Measurements from ENCODE around the gene NRIP3. TPM values are rescaled to one million over a fixed set of nuclear protein-coding genes. Genes with fewer than 3 reads are reported as not detected.
A peak's percentile ranks its signal among the peaks of the same experiment; 100 is the strongest.
"Not testable (repeated sequence)": the region's sequence is repeated elsewhere in the genome, so short reads cannot be mapped to it uniquely, and the experiment has no call there.

NRIP3 gene
- total RNA-seq, 1 donor from 2014 or later: 24.9 TPM

DNA sequence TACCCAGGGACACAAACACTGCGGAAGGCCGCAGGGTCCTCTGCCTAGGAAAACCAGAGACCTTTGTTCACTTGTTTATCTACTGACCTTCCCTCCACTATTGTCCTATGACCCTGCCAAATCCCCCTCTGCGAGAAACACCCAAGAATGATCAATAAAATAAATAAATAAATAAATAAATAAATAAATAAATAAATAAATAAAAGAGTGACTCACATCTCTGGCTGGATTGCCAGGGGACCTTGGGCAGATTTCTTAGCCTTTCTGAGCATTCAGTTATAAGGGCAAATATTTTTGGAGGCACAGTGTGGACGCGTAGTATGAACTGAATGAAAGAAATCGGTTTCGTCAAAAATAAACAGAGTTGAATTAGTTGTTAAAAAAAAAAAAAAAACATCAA is 24.4 kb downstream of the NRIP3 start:
- not testable (repeated sequence) for FAIRE-seq

DNA sequence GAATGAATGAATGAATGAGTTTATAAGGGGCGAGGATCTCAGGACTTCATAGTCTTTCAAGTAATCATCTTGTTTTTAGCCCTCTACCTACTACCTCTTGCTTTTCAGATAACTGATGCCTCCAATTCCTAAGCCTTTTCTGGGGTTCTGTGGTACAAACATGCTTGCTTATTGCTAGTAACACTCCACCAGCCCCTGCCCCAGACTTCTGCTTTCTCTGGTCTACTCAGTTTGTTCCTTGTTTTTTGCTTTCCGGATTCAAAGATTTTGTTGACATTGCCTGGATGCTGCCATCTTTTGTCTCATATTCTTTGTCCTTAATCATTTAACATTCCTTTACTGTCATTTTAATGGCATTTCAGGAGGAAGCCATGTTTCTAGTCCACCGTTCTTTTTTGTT is 30.7 kb downstream of the NRIP3 start:
- DNase-seq (ENCODE audit: low spot score in 2 of 2) (no peak), FAIRE-seq (no peak)

More for the DNA sequence above, 24.4 kb downstream of the NRIP3 start:
- DNase-seq (ENCODE audit: low spot score in 2 of 2): not testable (repeated sequence)

DNA sequence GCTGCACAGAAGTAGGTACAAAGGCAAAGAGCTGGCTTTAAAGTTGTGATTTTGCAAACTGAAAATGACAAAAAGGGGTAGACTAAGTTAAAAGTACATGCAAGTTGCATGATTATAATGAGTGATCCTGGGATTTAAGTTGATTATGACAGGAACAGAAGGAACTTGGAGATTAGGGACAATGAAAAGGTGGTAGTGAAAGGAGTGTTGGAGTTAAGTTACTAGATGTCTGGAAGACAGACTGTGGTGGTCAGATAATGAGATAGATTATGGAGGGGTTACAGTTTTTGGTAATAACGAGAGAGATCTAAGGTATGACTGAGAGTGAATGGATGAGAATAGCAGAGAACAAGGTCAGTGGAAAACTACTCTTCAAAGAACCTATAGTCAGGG is 31.9 kb downstream of the NRIP3 start:
- no peak for FAIRE-seq

DNA sequence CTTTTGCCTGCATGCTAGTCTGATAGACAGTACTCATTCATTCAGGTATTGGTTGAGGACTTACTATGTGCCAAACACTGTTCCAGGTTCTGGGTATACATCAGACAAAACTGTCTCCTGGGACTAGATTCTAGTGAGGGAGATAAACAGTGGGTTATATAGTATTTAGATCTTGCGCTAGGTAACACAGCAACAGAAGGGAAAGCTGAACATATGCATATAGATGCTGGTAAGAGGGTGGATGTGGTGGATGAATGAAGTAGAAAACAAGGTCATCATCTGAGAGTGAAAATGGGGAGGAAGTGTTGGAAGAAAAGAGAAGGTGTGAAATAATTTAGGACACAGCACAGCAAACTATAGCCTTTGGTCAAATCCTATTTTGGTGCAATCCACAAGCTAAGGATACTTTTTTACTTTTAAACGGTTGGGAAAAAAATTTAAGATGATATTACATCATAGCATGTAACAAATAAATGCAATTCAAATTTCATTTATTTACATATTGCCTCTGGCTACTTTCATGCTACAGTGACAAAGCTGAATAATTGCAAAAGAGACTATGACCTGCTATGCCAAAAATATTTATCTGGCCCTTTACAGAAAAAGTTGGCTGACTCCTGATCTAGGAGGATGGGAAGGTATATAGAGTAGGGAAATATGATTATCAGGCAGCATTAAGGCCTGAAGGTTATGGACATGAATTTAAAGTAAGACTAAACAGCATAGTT is 32.4 kb downstream of the NRIP3 start:
- FAIRE-seq (no peak), DNase-seq (ENCODE audit: low spot score in 2 of 2) (no peak)

More for the DNA sequence above, 31.9 kb downstream of the NRIP3 start:
- no peak for DNase-seq (ENCODE audit: low spot score in 2 of 2)

DNA sequence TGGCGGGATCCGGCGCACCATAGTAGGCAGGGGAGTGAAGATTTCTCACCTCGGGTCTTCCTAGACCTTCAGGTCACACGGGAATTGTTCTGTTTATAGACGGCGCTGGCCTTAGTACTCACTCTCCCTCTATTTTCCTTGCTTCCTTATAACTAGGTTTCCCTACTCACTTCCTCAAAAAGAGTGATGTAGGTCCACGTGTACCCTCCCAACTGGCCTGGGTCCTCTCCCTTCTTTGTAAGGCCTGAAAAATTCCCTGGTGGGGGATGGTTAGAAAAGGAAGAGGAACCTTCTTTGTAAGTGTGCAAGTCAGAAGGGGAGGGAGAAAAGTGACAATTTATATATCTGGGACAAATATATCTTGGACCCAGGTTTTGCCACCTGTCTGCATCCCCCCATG is 36.6 kb downstream of the NRIP3 start:
- FAIRE-seq: no peak
- no peak for DNase-seq (ENCODE audit: low spot score in 2 of 2)

DNA sequence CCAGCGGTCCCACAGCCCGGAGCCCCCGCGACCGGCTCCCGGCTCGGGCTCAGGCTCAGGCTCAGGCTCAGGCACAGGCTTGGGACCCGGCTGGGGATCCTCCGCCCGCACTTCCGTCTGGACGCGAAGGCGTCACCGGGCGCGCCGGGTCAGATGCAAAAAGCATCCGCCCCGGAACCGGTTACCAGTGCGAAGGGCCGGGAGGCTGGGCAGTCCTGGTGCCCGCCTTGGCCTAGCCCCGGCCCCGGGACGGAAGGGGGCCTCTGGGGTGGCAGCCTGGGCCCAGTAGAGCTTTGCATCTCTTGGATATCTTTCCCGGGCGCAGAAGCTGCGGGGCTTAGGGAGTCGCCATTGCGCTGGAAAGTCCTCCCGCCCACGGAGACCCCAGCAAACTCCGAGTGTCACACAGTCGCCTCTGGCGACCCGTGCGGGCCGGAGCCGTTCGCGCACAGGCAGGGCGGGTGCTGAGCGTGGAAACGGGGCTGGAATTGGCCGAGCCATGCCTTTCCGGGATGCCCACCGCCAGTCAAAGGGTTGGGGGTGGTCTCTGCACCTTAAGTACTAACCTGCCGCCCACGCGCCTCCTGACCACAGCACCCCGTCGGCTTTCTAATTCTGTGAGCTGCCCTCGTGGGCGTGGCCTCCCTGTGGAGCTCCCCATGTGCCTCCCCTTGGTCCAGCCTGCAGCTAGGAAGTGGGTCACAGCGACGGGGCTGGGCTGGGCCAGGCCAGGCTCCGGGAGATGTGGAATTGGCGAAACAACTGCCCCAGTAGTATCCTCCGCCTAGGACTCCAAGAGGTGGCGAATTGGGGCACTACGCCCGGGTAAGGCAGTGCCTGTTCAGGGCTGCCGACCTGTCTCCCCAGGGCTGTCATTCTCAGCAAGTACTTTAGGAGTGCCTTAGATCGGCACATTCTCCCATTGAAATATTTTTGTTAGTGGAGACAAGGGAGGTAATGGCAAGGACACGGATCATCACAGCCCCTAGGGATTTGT is 39.2 kb downstream of the NRIP3 start, which contains the start of gene TMEM9B:
TMEM9B (minus strand) TSS at position 119 of the 997 bp plus-strand sequence. CDS start 129 bp downstream, outside the sequence.
- FAIRE-seq: no peak
- peak; percentile 79 to 83 for DNase-seq (ENCODE audit: low spot score in 2 of 2)

DNA sequence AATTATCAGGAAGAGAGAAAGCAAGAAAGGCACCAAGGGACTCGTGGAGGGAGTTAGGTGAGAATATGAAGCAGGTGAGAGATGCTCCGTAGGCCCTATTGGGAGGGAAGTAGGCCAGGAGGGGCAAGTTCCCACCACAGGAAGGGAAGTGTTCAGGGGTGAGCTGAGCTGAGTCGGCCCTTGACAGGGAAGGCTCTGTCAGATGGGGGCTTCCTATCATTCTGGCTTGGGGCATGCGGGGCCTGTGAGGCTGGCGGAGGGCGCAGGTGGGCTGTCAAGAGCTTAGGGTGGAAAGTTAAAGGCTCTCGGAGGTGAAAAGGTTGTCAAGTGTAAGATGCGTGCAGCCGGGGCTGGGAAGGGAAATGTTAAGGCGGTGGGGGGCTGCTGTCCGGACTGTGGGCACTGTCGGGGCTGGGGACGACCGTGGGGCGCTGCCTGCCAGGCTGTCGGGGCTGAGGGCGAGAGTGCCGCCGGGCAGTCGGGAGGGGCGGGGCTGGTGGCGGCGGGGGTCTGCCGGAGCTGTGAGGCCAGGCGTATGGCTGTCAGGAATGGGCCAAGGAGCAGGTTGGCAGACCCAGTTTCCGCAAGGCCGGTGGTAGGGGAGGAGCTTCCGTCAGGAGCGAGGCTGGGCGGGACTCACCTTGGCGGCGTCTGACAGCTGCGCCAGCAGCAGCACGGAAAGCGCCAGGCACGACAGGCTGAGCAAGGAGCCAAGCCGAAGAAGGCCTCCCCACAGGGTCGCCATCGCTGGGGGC is 40.1 kb downstream of the NRIP3 start:
- peak in 1 of 2 donors; percentile 67 for DNase-seq (ENCODE audit: low spot score in 2 of 2)

DNA sequence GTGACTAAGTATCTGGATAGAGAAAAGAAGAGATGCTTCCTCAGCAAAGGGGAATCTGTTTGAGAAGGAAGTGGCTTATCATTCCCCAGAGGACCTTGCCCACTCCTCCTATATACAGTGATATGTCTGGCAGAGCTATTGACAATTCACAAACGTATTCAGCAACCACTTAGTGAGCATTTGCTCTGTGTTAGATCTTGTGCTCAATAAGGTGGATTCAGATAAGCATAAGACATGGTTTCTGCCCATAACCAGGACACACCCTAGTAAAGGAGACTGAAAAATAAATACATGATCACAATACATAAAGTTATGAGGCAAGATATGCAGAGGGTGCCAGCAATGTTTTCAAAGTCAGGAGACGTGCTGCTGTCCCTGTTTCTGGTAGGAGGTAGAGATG is 41.0 kb downstream of the NRIP3 start:
- FAIRE-seq: no peak
- no peak for DNase-seq (ENCODE audit: low spot score in 2 of 2)

More for the DNA sequence above, 40.1 kb downstream of the NRIP3 start:
- no peak for FAIRE-seq

DNA sequence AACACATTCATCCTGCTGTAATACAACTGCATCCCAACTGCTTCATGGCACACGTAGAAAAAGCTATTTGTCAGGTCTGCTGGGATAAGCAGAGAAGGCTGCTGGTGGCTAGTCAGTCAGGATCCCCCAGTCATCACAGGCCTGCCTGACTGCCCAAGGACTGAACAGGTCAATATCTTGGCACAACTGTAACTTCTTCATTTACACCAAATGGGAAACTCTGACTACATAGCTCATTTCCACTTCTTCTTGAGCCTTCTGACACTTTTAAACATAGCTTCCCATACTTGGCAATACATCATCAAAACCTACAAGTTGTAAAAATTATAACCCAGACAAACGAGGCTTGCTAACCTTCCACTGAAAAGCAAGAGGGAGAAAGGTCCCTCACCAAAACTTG is 42.4 kb downstream of the NRIP3 start:
- FAIRE-seq: no peak
- no peak for DNase-seq (ENCODE audit: low spot score in 2 of 2)

DNA sequence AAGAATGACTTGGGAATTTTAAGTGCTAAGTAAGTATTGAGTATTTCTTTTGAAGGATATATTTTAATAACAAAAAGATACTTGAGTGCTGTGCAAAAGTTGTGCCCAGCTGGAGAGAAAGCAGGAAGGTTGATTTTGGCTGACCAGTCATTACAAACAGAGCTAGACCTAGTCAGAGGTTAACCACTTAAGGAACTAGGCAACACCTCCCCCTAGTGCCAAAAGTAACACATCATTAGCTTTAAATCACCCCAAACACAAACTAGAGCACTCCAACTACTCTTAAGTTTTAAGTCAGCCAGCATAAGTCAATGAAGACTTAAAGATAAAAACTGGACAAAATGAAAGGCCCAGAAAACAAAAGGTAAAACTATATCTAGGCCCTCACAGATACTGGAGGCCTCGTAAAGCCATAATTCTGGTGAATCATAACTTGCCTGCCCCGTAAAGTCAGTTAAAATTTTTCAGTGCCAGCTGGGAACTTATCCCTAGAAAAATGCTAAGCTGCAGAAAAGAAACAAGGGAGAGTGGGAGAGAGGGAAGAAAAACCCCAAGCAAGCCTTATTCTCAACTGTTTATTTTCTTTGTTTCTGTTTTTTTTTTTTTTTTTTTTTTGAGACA is 44.1 kb downstream of the NRIP3 start:
- FAIRE-seq (no peak), DNase-seq (ENCODE audit: low spot score in 2 of 2) (peak; percentile 38 to 64)

DNA sequence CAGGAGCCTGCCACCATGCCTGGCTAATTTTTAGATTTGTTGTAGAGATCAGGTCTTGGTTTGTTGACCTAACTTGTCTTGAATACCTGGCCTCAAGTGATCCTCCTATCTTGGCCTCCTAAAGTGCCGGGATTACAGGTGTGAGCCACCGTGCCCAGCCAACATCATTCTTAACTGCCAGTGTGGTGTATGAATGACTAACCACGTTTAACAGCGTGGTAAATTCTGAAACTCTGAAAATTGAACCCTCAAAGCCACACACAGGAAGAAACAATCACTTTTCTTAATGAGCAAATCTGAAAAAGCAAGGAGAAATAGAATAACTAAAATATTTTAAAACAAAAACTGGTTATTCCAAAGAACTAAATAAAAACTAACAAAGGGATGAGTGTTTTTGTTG is 46.9 kb downstream of the NRIP3 start:
- FAIRE-seq (no peak), DNase-seq (ENCODE audit: low spot score in 2 of 2) (no peak)

DNA sequence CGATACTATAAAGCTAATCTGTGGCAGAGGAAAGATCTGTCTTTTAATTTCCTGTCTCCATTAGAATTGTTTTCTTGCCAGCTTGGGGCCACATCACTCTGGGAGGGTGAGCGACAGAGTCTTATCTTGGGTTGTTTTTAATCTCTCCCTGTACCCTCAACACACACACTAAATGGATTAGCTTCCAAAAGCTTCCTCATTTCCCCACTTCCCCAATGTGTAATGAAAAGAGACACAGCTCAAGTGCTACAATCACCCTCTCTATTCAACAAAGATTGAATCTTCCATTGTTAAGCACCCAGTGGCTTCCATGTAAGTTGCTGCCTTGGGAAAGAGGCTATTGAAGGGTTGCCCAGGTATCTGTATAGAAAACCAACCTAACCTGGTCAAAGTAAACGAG is 54.9 kb downstream of the NRIP3 start:
- DNase-seq (ENCODE audit: low spot score in 2 of 2) (no peak), FAIRE-seq (no peak)

DNA sequence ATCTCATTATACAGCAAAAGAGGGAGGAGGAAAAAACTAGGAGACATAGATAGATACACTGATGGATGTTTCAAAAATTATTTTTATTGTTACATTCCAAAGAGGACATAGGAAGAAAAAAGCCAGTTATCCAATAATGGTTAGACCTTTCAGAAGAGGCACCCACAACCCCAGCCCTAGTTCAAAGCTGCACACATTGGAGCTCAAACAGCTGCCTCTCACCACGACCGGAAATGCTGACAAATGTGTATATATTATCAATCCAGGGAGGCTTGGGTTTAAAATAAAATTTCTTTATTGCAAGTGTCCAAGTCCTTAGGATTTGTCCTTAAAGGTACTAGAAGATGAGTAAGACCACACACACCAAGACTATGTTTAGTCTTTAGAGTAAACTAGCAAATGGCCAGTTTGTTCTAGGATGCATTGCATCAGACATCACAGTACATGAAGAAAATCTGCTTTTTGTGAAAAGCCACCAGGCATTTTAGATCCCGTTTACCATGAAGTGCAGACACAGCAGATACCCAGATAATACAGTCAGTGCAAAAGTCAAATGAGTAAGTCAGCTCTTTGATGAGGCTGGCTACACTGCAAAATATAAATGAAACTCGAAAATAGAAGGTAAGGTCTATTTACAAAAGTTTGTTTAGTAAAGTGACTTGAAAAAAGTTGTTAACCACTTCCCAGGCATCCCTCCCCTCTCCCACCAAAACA is 56.4 kb downstream of the NRIP3 start:
- no peak for FAIRE-seq
- no peak for DNase-seq (ENCODE audit: low spot score in 2 of 2)

DNA sequence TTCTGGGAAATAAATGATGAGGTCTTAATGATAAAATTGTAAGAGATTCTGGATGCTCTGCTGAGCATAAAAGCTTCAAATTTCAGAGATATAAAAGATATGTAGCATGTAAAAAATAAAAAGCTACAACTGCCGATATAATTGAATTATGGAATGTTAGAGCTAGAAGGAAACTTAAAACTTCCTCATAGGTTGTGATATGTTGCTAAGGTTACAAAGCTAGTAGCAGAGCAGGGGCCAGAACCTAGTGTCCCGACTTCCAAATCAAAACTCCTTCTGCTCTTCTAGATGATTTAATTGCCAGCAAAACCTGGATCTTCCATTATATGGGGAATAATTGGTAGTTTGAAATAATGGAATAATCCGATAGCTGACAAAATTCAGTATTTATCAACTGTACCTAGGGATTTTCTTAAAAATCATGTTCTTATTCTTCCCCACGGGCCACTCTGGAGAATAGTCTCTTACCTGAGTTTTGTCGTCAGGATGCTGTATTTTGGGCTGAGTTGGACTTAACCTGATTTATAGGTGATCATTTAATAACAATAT is 61.2 kb downstream of the NRIP3 start, which contains the start of gene ASCL3:
ASCL3 (minus strand) TSS at position 499 of the 549 bp plus-strand sequence. CDS start 4,855 bp downstream, outside the sequence.
- FAIRE-seq (no peak), DNase-seq (ENCODE audit: low spot score in 2 of 2) (no peak)

DNA sequence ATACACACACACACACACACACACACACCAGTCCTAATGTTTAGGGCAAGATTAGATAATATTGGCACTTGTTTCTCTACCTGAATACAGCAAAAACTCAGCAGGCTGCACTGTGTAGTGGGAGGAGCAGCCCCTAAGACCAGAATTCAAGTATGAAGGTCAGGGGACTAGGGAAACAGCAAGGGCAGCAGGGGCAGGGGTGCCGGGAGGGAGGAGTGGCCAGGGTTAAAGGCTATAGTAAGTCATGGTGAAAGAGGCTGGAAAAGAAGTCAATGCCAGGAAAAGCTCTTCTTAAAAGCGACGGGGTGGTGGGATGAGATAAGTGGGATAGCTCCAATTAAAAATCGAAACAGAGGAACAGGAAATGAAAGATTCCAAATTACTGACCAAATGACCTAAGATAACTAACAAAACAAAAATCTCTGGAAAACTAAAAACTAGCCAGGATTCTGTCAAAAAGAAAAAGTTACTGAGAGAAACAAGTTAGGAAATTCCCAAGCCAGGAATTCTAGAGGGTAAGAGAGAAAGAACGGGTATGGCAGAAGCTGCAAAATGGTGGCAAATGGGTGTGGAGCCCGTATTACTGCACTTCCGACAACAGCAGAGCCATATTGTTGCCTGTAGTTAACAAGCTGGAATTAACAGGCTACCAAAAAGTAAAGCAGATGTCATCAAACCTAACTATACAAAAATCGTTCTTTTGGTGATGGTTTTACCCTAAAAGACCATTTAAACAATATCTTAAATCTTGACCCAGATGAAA is 62.3 kb downstream of the NRIP3 start:
- FAIRE-seq (no peak), DNase-seq (ENCODE audit: low spot score in 2 of 2) (no peak)

DNA sequence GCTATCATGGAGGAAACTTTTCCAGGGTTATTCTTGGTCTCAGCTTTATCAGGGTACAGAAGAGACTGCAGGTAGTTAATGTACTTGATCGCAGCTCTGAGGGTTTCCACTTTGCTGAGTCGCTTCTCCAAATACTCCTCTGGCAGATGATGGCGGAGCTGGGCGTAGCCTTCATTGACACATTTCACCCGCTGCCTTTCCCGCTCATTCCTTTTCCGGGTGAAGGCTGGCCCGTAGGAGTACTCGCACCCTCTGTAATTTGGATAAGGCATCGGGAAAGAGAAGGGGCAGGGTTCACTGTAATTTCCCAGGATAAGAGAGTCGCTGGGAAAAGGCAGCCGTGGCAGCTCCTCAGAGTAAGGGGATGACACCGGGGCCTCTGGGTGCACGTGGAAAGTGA is 66.1 kb downstream of the NRIP3 start:
- no peak for DNase-seq (ENCODE audit: low spot score in 2 of 2)
- FAIRE-seq: no peak

DNA sequence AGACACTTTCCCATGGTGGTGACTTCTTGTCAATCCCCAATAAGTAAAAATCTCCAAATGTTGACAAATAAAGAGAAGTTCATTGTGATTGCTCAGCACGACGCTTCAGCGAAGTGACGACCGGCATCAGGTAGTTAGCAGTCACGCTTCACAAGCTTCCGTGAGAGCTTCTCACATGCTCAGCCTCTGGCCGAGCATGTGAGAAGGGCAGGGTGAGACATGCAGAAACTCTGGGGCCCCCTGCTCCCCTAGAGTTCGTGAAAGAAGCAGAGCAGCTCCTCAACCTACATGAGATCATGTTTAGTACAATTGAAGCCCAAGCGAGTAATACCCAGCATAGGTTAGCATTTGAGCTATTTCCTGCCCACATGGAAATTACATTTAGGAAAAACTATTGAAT is 66.6 kb downstream of the NRIP3 start:
- no peak for FAIRE-seq
- DNase-seq (ENCODE audit: low spot score in 2 of 2): no peak

DNA sequence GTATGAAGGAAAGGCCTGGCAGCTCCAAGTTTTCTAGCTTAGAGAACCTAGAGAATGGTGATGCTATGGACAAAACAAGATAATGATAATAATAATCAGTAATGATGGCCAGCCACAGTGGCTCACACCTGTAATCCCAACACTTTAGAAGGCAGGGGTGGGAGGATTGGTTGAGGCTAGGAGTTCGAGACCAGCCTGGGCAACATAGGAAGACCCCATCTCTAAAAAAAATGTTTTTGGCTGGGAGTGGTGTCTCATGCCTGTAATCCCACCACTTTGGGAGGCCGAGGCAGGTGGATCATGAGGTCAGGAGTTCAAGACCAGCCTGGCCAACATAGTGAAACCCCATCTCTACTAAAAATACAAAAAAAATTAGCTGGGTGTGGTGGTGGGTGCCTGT is 68.0 kb downstream of the NRIP3 start:
- FAIRE-seq; DNase-seq (ENCODE audit: low spot score in 2 of 2): not testable (repeated sequence)

All from frontal cortex (tissue), 4 donors.